Urothelium cell line (cell line): ENCODE results near the gene PIK3R5.

Experiments used
- DNase-seq: peaks from one replicate; pipeline ENCODE4 v3.0.0; 2011; ENCODE audit warnings: low spot score, mixed read lengths
- FAIRE-seq: peaks from 2 replicates; lab custom pipeline; 2011; peaks lifted over from hg19 to GRCh38; lab: Jason Lieb, UNC

The PIK3R5 gene

DNA sequence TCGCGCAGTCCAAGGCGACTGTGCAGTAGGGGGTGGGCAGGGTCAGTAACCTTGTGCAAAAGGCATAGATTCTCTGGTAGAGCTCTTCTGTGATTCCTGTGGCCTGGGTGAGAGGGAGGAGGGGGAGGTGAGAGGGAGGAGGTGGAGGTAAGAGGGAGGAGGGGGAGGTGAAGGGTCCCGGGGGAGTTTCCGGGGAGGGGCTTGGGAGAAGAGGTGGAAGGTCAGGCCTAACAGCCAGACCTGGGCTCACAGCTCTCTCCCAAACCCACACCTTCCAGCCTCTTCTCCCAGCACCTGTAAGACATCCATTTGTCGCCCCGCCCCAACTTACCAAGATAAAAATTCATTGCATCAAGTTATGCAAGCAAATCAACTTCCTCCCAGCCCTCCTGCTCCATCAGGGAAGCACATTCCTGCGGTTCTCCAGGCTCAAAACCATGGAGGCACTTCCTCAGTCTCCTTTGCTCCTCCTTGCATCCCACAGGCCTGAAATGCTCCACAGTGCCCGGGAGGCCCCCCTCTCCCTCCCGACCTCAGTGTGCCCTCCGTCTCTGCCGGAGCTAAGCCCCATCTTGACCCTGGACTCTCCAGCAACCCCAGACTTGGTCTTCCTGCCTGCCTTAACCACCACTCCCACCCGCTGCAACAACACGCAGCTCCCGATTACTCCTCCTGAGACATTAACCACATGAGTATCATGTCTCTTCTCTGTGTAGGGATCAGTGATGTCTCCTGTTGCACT is 128.5 kb downstream of the PIK3R5 start:
- DNase-seq = no peak

DNA sequence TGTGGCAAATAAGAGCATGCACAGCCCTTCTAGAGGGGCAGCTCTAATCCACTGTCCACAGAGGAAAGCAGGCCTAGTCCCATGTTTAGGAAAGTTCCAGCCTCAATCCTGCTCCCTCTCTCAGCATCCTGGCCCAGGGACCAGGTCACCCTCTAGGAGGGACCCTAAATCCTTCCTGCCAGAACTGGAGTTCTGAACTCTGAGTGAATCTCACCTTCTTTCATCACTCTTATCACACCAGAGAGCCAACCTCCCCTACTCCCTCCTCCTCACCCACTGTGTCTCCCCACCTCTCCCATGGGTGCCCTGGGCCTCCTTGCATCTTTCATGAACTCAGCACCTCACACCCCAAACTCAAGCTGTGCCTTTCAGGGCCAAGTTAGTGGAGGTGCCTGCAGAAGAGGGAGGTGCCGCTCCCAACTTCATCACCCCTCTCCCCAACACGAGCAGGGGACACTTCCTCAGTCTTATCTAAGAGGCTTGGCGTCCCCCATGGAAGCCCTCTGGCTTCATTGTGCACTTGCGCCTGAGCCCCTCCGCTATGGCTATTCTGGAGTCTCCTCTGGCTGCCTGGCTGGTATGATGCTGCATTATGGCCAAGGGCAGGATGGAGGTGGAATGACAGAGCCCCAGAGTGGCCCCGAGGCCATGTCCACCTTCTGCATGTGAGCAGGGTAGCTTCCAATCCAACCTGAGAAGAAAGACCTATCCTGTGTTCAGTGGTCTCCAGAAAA is 129.7 kb downstream of the PIK3R5 start:
- FAIRE-seq (no peak), DNase-seq (no peak)

More for the DNA sequence above, 128.5 kb downstream of the PIK3R5 start:
- no peak for FAIRE-seq

DNA sequence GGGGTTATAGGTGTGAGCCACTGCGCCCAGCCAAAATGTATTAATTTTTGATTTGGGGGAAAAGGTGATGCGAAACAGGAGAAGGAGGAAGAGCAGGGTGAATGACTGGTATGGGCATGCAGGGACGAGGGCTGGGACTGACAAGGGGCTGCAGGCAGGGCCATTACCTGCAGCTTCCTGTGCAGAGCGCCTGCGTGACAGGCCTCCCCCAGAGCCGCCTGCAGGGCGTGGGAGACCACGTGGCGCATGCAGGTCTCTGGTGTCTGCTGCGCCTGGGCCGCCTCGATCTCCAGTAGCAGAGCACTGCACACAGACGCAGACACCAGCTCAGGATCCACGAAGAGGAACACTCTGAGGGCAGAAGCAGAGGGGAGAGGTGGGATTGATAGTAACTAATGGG is 130.4 kb downstream of the PIK3R5 start:
- no peak for DNase-seq
- FAIRE-seq = no peak

DNA sequence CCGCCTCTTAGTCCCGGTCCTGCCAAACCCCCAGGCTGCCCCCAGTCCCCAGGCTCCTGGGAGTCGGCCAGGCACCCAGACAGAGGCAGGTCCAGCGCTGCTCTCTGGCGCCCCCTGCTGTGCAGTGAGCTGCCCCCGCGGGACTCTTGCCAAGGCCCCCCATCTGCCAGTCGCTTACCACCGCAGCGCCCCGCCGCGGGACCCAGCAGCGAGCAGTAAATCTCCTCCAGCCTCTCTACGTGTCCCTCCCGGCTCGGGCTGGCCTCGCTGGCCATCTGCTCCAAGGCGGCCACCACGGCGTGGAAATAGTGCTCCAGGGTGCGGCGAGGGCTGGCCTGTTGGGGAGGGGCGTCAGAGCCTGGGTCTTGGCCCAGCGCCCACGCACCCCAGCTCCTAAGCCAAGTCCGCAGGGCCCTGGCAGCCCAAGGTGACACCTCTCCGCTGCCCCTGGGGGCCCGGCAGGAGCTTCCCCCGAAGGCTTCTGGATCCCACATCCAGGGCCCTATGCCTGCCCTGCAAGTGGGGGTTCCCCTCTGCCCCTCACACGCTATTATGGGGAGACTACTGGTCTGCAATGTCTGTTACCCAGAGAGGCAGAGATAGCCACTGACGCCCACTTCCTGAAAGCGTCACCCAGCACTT is 132.7 kb downstream of the PIK3R5 start:
- no peak for FAIRE-seq
- no peak for DNase-seq

DNA sequence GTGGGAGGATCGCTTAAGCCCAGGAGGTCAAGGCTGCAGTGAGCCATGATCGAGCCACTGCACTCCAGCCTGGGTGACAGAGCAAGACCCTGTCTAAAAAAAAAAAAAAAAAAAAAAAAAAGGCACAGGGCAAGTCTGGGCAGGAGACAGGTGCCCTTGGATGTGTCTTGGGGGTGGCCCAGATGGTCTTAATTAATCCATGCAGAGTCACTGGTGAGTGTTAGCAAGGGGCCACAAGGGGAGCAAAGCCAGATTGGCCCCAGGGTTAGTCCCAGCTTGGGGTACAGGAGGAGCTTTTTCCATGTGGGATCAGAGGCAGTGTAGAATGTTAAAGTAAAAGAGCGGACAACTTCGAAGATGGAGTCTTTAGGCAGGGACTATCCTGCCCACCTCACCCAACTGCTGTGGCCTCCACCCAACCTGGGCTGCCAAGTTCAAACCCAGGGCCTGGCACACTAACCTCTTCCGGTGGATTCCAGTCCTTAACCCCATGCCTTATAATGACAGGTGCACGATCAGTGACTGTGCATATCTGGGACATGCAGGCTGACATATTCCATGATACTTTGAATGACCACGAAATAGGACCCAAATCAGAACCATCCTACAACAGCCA is 134.2 kb downstream of the PIK3R5 start:
- FAIRE-seq = no peak
- DNase-seq = no peak

DNA sequence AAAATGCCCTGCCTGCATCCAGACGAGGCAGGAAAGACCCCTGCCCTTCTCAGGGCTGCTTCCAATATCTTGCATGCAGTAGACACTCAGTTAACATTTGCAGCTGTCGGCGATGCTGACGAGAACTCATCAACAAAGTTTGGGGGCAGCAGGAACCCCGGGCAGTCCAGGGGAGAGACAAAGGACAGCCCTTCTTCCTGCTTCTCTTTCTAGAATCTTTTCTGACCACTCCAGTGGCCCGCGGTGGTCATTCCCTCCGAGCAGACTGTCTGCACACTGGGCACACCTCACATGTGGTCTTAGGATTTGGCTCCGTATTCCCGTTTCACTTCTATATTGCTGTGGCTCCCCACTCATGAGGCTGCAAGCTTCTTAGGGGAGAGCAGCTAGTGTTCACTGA is 135.4 kb downstream of the PIK3R5 start:
- no peak for FAIRE-seq
- DNase-seq = no peak

DNA sequence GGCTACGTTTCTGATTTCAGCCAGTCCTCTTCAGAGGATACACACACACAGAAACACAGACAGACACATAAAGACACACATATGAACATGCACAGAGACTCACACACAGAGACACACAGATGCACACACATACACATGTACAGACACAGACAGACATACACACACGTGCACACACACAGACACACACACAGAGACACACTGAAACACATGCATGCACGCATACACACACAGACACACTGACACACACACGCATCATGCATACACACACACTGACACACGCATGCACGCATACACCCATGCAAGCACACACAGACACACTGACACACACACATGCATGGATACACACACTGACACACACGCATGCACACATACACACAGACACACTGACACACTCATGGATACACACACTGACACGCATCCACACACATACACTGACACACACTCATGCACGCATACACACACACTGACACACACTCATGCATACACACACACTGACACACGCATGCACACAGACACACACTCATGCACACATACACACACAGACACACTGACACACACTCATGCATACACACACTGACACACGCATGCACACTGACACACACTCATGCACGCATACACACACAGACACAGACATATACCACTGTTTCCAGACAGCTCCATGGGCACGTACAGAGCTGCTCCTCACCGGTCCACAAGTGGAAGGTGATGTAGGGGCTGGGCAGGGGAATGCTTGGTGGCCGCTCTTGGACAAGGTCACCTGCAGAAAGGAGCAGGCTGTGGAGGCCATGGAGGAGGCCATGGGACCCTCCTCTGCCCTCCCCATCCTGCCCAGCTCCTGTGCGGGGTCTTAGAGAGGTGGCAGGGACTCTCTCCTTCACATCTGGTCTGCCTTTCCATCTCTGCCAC is 136.2 kb downstream of the PIK3R5 start:
- FAIRE-seq = peak; percentile 83

More for the DNA sequence above, 136.2 kb downstream of the PIK3R5 start:
- no peak for DNase-seq
